Transverse colon (tissue), 3 donors: Measurements from ENCODE around the gene PRLH.

ENCODE experiments used
- EP300 ChIP-seq: sonication (generic); formaldehyde crosslinking; IDR thresholded peaks from one replicate; pipeline ENCODE4 v1.6.1; 2017; ENCODE audit warnings: antibody characterized with exemption, low read depth
- POLR2A ChIP-seq: fragments of 450-650 bp; IDR thresholded peaks from one replicate; pipeline ENCODE4 v1.6.1; 2016; ENCODE audit warnings: antibody characterized with exemption, mild to moderate bottlenecking, moderate library complexity
- TF ChIP-seq, protein P1 (sequence below), 5 experiments: fragments of 200-600 bp in 3 of 5; fragments of 450-650 bp in 2 of 5; sonication (generic) in 3 of 5; IDR thresholded peaks; 1 replicate in 2 of 5; 2 replicates in 3 of 5; pipeline ENCODE4 v1.5.1; 2016 to 2017; ENCODE audit warnings: antibody characterized with exemption in 5 of 5, inconsistent platforms in 3 of 5, mild to moderate bottlenecking in 2 of 5, moderate library complexity in 1 of 5

DNA sequence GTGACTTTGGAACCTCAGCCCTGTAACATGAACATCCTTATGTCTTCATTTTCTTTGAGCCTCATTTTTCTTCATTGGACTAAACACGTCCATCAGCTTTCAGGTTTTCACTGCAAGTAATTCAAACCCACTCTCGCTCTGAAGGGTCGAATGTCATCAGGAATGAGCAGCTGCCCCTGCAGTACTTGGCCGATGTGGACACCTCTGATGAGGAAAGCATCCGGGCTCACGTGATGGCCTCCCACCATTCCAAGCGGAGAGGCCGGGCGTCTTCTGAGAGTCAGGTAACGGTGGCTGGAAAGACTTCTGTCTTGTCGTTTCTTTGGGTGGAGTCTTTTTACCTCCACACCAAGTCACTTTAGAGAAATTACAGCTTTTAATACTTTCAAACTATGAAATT, 39.1 kb upstream of the PRLH start:
- TF ChIP-seq, protein P1, sequence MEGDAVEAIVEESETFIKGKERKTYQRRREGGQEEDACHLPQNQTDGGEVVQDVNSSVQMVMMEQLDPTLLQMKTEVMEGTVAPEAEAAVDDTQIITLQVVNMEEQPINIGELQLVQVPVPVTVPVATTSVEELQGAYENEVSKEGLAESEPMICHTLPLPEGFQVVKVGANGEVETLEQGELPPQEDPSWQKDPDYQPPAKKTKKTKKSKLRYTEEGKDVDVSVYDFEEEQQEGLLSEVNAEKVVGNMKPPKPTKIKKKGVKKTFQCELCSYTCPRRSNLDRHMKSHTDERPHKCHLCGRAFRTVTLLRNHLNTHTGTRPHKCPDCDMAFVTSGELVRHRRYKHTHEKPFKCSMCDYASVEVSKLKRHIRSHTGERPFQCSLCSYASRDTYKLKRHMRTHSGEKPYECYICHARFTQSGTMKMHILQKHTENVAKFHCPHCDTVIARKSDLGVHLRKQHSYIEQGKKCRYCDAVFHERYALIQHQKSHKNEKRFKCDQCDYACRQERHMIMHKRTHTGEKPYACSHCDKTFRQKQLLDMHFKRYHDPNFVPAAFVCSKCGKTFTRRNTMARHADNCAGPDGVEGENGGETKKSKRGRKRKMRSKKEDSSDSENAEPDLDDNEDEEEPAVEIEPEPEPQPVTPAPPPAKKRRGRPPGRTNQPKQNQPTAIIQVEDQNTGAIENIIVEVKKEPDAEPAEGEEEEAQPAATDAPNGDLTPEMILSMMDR (IDR thresholded peaks at IDR 0.05) = no peak
- TF ChIP-seq POLR2A (no peak), EP300 (no peak)
